SH-SY5Y (cell line): ENCODE measurements around the gene TSSC4.

Source experiments
- GATA2 ChIP-seq: IDR thresholded peaks from 2 replicates; pipeline ENCODE4 v1.6.1; 2011; ENCODE audit warnings: mild to moderate bottlenecking, low read depth, low read length
- GATA3 ChIP-seq: IDR thresholded peaks from 2 replicates; pipeline ENCODE4 v1.6.1; 2011; ENCODE audit warnings: low read depth, mild to moderate bottlenecking, low read length, moderate library complexity

TSSC4 gene

DNA sequence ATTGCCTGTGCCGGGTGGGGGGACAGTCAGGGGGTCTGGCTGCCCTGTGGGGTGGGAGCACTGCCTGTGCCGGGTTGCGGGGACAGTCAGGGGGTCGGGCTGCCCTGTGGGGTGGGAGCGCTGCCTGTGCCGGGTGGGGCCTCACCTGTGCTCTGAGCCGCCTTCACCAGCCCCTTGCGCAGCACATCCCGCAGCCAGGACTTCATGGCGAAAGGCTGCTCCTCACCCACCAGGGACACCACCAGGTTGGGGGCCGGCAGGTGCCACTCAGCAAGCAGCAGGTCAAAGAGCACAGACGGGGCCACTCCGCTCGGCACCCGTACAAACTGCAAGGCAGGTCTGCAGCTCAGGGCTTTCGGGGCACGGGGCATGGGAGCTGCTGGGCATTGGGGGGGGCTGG lies 21.4 kb downstream of the TSSC4 start:
- TF ChIP-seq GATA3 (no peak), GATA2 (no peak)

DNA sequence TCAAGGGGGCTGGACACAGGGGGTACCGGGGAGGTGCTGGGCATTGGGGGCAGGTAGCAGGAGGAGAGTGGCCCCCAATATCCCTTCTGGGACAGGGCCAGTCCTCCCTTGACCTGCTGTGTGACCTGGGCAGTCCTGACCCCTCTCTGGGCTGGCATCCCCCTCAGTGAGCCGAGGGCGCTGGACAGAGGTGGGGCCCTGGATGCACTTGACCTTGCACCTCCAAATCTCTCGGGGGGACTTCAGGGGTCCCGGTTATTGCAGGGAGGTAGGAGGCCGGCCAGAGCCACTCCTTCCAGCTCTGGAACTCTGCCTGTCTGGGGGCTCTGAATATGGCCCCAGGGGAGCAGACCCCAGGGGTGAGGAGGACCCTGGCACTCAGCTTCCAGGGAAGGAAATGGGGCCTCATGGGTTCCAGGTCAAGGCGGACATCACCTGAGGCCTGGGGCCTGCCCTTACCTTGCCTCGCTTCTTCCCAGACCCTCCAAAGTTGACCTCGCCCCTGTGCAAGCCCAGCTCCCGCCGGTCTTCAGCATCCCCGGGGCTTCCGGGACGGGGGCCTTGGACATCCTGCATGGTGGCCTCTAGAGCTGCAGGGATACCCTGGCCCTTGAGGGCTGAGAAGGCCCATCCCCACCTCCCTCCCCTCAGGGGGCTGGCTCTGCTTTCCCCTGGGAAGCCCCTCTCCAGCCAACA lies 22.1 kb downstream of the TSSC4 start:
- TF ChIP-seq GATA3, result no peak
- TF ChIP-seq GATA2, result no peak

DNA sequence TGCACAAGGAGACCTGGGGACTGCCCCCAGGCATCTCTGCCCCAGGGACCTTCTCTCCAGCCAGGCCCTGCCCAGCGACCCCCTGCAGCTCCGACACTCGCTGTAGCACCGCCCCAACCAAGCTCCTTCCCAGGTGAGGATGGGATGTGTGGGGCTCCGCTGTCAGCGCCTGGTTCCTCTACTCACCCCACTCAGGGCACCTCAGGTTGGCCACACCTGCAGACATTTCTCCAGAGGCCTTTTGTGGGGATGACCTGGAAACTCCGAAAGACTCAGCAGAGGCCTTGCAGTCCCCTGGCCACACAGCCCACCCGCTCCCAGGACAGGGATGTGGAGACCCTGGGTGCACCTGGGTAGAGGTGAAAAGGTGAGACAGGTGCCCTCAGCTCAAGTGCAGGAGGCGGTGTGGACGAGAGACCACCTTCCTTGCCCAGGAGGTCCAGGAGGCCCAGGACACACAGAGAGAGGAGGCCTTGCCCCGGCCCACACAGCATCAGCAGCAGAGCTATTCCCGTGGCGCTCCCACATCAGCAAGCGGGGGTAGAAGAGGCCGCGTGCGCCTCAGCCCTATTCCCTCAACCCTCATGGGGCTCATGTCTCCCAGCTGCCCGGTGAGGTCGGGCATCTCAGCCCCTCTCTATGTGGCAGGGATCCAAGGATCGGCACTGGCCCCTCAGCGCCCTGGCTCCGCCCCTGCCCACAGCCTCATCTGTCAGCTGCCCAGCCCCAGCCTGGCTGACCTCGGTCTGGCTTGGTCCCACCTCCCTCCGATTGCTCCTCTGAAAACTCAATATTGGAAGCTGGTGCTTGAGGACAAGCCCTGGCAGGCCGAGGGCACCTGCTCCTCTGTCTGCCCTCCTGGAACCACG lies 22.8 kb downstream of the TSSC4 start:
- TF ChIP-seq GATA2, result no peak
- TF ChIP-seq GATA3, result no peak

- TF ChIP-seq GATA2 (no peak), GATA3 (no peak)
Observed at GRCh38 chr11:2424811-2425495, 24.4 kb downstream of the TSSC4 start.

DNA sequence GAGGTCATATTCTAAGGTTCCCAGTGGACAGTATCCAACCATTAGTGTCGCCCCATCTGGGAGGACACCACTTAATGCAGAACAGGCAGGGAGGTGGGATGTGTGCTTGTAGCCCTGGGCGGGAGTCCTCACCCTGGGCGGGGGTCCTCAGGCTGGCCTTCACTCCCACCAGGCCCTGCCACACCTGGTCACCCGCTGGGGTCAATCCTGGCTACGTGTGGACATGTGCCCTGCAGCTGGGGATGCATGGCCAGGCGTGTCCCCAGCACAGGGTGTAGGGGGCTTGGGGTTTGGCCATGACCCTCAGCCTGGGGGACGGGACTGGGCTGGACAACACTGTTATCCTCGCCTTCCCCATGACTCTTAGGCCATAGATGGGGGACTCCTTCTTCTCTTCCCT lies 25.0 kb downstream of the TSSC4 start:
- TF ChIP-seq GATA2 (no peak), GATA3 (no peak)

DNA sequence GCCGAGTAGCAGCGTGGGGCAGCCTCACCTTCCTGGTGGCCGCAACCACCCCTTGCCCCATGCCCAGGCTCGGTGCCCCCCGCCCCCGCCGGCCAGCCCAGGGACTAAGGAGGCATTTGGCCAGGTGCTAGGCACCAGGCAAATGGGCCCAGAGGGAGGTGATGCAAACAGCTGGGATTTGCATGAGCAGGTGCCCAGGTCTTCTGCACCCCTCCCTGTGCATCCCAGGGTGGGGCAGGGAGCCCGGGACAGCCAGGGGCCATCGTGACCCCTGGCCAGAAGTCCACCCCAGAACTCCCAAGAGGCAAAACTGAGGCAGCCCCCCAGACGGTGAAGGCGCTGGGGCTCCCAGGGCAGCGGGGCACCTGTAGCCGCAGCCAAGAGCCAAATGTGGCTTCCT lies 25.7 kb downstream of the TSSC4 start:
- TF ChIP-seq GATA3, result no peak
- no peak for TF ChIP-seq GATA2

- TF ChIP-seq GATA3 (no peak), GATA2 (no peak)
Observed at GRCh38 chr11:2426826-2427521, 26.4 kb downstream of the TSSC4 start.

GRCh38 chr11:2427721-2428321 lies 27.3 kb downstream of the TSSC4 start:
- TF ChIP-seq GATA3, result no peak
- TF ChIP-seq GATA2, result no peak

- no peak for TF ChIP-seq GATA2
- no peak for TF ChIP-seq GATA3
Observed at GRCh38 chr11:2428322-2428795, 27.8 kb downstream of the TSSC4 start.

DNA sequence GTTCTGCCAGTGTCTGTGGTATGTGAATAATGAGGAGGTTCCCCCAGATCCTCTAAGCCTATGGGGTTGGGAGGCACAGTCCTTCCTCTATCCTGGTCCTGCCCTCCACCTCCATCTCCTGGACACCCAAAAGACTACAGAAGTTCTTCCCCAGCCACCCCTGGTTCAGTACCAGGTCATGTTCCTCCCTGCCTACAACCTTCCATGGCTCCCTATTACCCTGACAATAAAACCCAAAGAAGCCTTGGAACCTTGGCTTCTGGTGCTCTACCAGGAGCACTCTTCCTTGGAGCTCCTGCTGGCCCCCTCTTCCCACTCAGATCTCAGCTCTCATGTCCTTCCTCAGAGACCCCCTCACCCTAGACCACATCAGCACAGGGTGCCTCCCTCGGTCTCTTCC lies 30.8 kb downstream of the TSSC4 start:
- TF ChIP-seq GATA3, result no peak
- no peak for TF ChIP-seq GATA2

DNA sequence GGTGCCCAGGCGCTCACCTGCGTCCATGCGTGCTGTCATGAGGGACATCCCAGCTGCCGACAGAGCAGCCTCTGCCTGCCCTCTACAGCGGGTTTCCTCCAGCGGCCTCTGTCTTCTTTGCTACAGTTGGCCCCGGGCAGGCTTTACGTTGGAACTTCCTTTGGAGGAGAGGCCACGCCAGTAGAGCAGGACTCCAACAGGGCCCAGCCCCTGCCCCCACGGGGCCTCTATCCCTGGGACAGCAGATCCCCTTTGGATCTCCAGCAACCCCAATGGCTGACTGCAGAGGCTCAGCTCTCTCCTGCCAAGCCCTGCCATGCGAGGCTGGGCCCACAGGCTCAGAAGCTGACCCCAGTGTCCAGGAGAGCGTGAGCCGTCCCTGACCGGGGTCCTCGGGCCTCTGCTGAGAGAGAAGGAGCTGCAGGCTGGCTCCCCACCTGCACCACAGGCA lies 31.6 kb downstream of the TSSC4 start:
- TF ChIP-seq GATA3 (no peak), GATA2 (no peak)

DNA sequence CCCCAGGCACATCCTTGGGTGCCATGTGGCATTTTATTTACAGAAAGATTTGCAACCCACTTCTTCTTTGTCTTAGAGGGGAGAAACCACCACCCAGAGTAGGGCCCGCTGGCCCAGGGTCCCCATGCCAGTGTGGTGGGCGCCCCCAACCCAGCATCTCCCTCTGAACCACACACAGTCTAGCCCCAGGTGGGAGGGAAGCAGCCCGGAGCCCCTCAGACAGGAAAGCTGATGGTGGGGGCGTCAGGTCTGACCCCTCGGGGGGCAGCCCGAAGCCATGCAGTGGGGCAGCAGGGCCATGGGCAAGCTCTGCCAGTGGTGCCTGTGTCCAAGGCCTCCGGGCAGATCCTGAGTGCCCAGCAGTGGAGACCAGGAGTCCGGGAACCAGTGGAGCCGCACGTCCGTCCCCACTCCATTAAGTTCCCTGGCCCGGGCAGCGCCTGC lies 32.1 kb downstream of the TSSC4 start:
- TF ChIP-seq GATA3 (no peak), GATA2 (no peak)
